GM18868 (cell line): ENCODE measurements around the gene TAX1BP1.
A peak's percentile ranks its signal among the peaks of the same experiment; 100 is the strongest.

Source experiments
- ATAC-seq: cut with Tn5 transposase; IDR thresholded peaks from one replicate; pipeline ENCODE4 v1.9.1; 2021; ENCODE audit warnings: mild to moderate bottlenecking, moderate library complexity; ENCODE audit not compliant: unreplicated experiment

TAX1BP1 gene

GRCh38 chr7:27739909-27740448, at the start of gene TAX1BP1:
TSS of gene TAX1BP1 (plus strand) at chr7:27740162. CDS start at chr7:27748525, 8,363 bp downstream.
- ATAC-seq: peak; percentile 97

DNA sequence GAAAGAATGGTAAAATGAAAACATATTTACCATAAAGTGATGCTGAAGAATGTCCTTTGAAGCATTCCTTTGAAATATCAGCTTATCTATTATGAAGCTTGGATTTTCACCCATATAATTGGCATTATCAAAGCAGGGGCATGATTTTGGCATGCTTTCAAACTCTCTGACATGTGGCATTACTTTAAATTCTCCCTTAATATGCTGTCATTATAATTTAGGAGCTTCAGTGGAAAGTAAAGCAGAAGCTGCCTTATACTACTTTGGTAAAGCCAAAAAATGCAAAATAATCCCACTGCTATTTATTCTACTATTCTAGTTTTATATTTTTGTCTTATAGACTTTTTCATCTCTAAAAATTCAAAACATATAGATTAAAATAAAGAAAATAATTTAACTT, 49.3 kb upstream of the TAX1BP1 start:
- ATAC-seq: no peak

GRCh38 chr7:27693794-27694193, 46.2 kb upstream of the TAX1BP1 start:
- ATAC-seq: no peak

DNA sequence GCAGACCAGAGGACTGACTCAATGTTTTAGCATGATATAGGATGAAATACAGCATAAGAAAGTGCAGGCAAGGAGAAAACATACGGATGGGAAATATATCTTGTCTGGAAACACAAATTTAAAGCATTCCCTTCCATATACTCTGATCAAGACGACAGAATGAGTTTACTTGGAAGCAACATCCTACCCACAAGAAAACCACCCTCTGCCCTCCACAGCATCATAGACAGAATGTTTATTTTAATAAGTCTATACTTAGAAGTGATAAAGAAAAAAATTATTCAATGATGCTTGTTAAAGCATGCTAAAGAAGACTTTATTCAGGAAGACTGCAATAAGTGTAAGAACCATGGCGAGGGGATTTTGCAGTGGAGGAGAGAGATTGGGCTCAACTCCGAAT, 44.9 kb upstream of the TAX1BP1 start:
- no peak for ATAC-seq

GRCh38 chr7:27697861-27698430, 42.0 kb upstream of the TAX1BP1 start:
- peak; percentile 89 for ATAC-seq

DNA sequence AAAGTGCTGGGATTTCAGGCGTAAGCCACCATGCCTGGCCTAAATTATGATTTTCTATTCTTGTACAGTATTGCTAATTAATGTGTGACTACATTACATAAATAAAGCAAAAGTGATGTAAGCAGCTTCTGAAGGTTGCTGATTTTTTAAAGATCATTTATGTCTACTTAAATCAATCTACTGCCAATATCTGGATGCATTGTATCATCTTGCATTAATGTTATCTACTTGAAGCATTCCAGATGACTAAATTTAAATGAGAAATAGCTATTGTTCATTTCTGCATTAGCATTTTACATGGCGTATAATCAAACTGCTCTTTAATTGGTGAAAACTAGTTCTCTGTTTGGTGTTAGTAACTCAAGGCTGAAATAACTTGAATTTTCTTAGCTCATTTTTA, 40.2 kb upstream of the TAX1BP1 start:
- no peak for ATAC-seq

DNA sequence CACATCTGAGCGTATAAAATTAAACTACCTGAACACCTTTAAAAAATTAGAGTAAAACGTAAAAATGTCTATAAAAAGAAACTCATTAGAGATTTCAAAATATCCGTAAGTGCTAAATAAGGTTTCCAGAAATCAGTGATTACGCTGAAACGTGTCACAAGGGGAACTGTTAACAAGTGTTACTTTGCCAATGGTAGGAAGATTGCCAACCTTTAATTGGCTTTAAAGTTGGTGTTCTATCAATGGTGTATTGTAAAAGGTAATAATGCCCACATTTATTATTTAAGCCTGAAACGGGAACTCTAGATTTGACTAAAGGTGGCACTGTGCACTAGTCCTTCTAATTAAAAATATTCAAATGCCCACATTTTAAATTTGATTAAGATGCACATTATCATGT, 39.5 kb upstream of the TAX1BP1 start:
- no peak for ATAC-seq

DNA sequence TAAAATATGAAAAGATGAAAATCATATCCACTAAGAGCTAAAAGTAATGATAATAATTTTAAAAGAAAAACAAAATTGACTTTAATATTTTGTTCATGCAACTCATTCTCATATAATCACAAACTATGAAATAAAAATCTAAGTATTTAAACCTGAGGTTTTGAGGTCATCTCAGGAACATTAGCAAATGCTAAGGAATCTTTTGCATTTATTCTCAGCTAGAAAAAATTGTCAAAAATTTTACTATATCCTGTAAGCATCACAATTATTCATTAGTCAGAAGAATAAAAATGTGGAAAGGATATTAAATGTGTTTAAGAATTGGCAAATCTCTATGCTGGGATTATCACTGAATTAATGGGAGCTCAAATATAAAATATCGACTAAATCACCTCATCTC, 36.8 kb upstream of the TAX1BP1 start:
- no peak for ATAC-seq

DNA sequence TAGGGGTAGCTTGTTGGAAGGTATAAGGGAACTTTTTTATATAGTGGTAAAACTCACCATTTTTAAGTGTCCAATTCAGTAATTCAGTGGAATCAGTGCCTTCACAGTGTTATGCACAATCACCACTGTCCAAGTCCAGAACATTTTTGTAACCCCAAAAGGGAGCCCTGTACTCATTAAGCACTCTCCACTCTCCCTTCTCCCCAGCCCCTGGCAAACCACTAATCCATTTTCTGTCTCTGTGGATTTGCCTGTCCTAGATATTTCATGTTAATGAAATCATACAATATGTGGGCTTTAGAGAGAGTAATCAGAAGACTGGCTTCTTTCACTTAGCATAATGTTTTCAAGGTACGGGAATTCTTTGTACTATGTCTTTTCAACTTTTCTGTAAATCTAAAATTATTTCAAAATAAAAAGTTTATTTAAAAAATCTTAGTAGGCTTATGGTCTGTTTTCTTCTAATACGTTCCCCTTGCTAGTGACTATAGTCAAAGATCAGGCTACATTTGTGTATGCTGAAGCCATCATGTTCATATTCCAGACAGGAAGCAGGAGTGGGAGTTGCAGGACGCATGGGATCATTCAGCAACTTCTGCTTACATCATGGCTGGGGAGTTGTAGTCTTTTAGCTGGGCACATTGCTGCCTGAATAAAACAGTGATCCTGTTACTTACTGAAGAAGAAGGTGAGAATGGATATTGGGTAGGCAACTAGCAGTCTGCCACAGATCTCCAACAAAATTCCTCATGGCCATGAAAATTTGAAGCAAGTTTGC, 35.4 kb upstream of the TAX1BP1 start:
- ATAC-seq: no peak

DNA sequence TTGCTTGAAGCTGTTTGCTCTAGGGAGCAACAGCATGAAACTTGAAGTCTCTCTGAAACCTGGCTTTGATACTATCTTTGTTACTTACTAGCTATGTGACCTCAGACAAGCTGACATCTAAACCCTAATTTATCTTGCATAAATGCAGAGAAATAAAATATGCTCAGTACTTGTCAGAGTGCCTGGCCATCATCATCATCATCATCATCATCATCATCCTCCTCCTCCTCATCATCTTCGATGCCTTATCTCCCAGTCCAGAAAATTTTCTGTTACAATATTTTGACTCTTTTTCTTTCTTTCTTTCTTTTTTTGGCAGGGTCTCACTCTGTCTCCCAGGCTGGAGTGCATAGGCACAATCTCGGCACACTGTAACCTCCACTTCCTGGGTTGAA, 34.8 kb upstream of the TAX1BP1 start:
- ATAC-seq: no peak

GRCh38 chr7:27708485-27708884, 31.5 kb upstream of the TAX1BP1 start:
- no peak for ATAC-seq

- no peak for ATAC-seq
Measured at GRCh38 chr7:27709137-27710075, 30.6 kb upstream of the TAX1BP1 start.

GRCh38 chr7:27712217-27712616, 27.7 kb upstream of the TAX1BP1 start:
- ATAC-seq: no peak

- no peak for ATAC-seq
Measured at GRCh38 chr7:27714831-27715444, 25.0 kb upstream of the TAX1BP1 start.

DNA sequence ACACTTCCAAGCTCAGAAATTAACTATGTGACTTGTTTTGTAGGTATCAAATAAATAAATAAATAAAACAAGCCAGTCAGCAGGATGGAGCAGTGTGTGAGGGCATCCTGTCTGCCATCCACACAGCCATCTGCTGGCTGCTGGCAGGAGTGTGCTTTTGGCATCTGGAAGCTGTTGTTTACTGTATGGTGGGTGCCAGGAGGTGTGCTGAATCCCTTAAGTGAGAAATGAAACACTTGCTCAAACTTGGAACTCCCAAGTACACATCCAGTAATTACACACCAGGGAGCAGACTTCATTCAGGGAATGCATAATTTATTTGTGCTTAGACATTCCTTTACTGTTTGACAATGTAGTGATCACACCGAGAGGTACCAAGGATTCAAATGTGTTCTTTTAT, 16.9 kb upstream of the TAX1BP1 start:
- no peak for ATAC-seq

DNA sequence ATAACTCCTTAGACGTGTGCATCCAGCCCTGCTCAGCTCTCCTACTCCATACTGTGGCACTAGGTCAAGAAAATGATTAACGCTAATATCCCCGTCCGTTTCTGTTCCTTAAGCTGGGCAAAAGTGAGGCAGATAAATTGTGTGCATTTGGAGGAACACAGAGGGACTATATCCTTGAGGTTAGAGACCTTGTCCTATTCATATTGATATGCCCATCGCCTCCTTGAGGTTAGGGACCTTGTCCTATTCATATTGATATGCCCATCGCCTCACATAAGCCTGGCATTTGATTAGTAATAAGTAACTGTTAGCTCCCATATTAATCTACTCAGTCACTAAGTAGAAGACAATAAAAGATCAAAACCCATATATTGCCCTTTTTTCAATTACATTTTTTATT, 12.9 kb upstream of the TAX1BP1 start:
- ATAC-seq: no peak

- ATAC-seq: no peak
Measured at GRCh38 chr7:27730112-27730511, 9.8 kb upstream of the TAX1BP1 start.

DNA sequence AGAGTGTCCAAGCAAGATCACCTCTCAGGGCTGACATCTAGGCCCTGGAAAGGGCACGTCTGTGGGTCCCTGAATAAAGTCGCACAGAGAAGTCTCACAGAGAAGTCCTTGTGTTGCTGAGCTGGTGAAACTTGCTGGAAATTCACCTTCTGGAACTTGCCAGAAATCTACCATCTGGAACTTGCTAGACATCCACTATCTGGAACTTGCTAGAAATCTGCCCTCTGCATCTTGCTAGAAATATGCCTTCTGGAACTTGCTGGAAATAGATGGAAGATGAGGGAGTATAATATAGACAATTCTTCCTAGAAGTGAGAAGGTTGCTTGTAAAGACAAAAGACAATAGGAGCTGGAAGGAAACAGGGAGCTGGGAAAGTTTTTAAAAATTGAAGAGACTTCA, 5.4 kb upstream of the TAX1BP1 start:
- no peak for ATAC-seq

DNA sequence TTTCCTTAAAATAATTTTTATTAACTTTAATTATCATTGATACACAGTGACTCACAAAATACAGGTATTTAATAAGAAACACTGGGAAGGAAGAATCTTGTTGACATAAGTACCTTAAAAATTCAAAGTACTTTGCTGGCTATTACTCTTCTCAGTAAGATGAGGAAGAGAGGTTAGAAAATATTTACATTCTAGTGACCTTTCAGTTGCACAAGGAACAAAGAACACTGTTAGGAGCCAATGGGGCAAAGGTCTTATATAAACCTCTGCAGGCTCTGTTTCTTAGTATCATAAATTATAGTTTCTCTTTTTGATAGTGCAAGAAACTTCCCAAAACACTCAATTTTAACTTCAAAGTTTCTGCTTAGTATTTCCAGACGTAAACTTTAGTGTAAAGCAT, 4.8 kb upstream of the TAX1BP1 start:
- no peak for ATAC-seq

DNA sequence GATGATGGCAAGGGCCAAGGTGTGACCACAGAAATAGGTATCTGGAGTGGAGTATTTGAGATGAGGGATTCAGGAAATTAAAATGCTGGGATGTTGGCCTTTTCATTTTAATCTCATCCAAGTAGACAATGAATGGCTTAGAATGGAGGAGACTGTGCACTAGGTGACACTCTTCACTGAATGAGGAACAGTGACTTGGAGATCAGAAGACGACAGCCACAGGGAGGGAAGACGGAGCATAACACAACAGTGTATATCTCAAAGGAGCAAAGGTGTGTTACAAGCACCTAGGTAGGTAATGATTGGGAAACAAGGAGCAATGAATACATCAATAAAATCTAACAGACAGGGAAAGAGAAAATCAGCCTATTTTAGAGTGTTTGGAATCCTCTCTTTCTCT, 4.1 kb upstream of the TAX1BP1 start:
- no peak for ATAC-seq

GRCh38 chr7:27737178-27737577, 2.8 kb upstream of the TAX1BP1 start:
- ATAC-seq: no peak
